Cardiac muscle cell (in vitro differentiated cells and primary cell): ENCODE results near the gene ANKRD39. TPM values are rescaled to one million over a fixed set of nuclear protein-coding genes. Genes with fewer than 3 reads are reported as not detected.

Experiments
- DNase-seq, 2 donors: peaks; one replicate each; pipeline versions ENCODE4 v3.0.0 to v3.0.0-alpha.2; 2010 to 2017; ENCODE audit warnings: low read depth in 1 of 2, low spot score in 1 of 2
- H3K27ac ChIP-seq: fragments of 200-600 bp; sonication (generic); 2 replicates; pipeline ENCODE4 v1.5.1; 2016
- H3K27me3 ChIP-seq: fragments of 200-600 bp; sonication (generic); 2 replicates; pipeline ENCODE4 v1.6.0; 2016; ENCODE audit warnings: control low read depth
- H3K36me3 ChIP-seq: fragments of 200-600 bp; sonication (generic); 2 replicates; pipeline ENCODE4 v1.5.1; 2016; ENCODE audit warnings: control low read depth
- H3K4me1 ChIP-seq: fragments of 200-600 bp; sonication (generic); 2 replicates; pipeline ENCODE4 v1.8.1; 2017; ENCODE audit warnings: low read depth, mild to moderate bottlenecking, mixed run types
- H3K4me3 ChIP-seq: fragments of 200-600 bp; sonication (generic); 2 replicates; pipeline ENCODE4 v1.5.1; 2016; ENCODE audit warnings: mild to moderate bottlenecking
- H3K9me3 ChIP-seq: fragments of 200-600 bp; sonication (generic); 2 replicates; pipeline ENCODE4 v1.5.1; 2017; ENCODE audit warnings: low read depth, mild to moderate bottlenecking, control low read depth
- CTCF ChIP-seq: IDR thresholded peaks from 2 replicates; pipeline ENCODE4 v1.5.1; 2012; ENCODE audit warnings: low read depth, mild to moderate bottlenecking, low read length
- polyA plus RNA-seq: library from polyadenylated mRNA; unstranded; fragments of >200 nt; fragmentation: Nextera tagmentation; extraction: Ambion mirVana; gene quantifications from 2 replicates; pipeline ENCODE4 v1.2.1, GENCODE V29; 2016
- total RNA-seq: library from RNA; depleted of rRNA; stranded (reverse); fragments of >200 nt; gene quantifications from 2 replicates; pipeline ENCODE4 v1.2.3, GENCODE V29; 2016

Gene ANKRD39
- total and polyA plus RNA-seq, 2 experiments from 2014 or later, result 27.8 to 32.3 TPM

- no peak for DNase-seq
- Histone ChIP-seq H3K4me3 (no peak overlapping the region), H3K9me3 (no peaks in the 10 kb centered on the region), H3K27ac (peak overlapping the region; percentile 54), H3K27me3 (no peaks in the 10 kb centered on the region), H3K4me1 (peaks cover 5% of the 10 kb centered on the region), H3K36me3 (peaks cover 4% of the 10 kb centered on the region)
- TF ChIP-seq CTCF, result no peak
Measured at GRCh38 chr2:96838345-96839292, 19.2 kb downstream of the ANKRD39 start.

GRCh38 chr2:96837575-96837974 is 20.2 kb downstream of the ANKRD39 start:
- Histone ChIP-seq H3K4me1 (peaks cover 10% of the 10 kb centered on the region), H3K4me3 (no peak overlapping the region), H3K27ac (peak overlapping the region; percentile 54), H3K27me3 (no peaks in the 10 kb centered on the region), H3K9me3 (no peaks in the 10 kb centered on the region), H3K36me3 (peaks cover 6% of the 10 kb centered on the region)
- DNase-seq, result no peak
- TF ChIP-seq CTCF, result no peak

GRCh38 chr2:96835830-96836229 is 22.0 kb downstream of the ANKRD39 start:
- Histone ChIP-seq H3K4me1 (peaks cover 17% of the 10 kb centered on the region), H3K27ac (no peak overlapping the region), H3K4me3 (no peak overlapping the region), H3K9me3 (no peaks in the 10 kb centered on the region), H3K27me3 (no peaks in the 10 kb centered on the region), H3K36me3 (peaks cover 19% of the 10 kb centered on the region)
- no peak for DNase-seq
- no peak for TF ChIP-seq CTCF

- peak overlapping the region; percentile 95 for H3K27ac ChIP-seq
- peaks cover 17% of the 10 kb centered on the region for H3K4me1 ChIP-seq
- no peak overlapping the region for H3K4me3 ChIP-seq
- no peak for TF ChIP-seq CTCF
- H3K9me3 ChIP-seq, result no peaks in the 10 kb centered on the region
- peaks cover 40% of the 10 kb centered on the region for H3K36me3 ChIP-seq
- H3K27me3 ChIP-seq, result no peaks in the 10 kb centered on the region
- peak; percentile 61 to 92 for DNase-seq
Measured at GRCh38 chr2:96832754-96833507, 24.9 kb downstream of the ANKRD39 start.

- peak overlapping the region; percentile 95 for H3K27ac ChIP-seq
Measured at GRCh38 chr2:96832408-96832753, 25.4 kb downstream of the ANKRD39 start.

More at GRCh38 chr2:96832408-96832753, 25.4 kb downstream of the ANKRD39 start:
- peaks cover 17% of the 10 kb centered on the region for H3K4me1 ChIP-seq
- H3K4me3 ChIP-seq, result no peak overlapping the region
- no peaks in the 10 kb centered on the region for H3K9me3 ChIP-seq
- no peak for DNase-seq
- TF ChIP-seq CTCF, result no peak
- no peaks in the 10 kb centered on the region for H3K27me3 ChIP-seq
- H3K36me3 ChIP-seq, result peaks cover 45% of the 10 kb centered on the region
